Measurements from ENCODE around the gene AKR7A3.
"Not testable (repeated sequence)": the region's sequence is repeated elsewhere in the genome, so short reads cannot be mapped to it uniquely, and the experiment has no call there.

AKR7A3 gene

DNA sequence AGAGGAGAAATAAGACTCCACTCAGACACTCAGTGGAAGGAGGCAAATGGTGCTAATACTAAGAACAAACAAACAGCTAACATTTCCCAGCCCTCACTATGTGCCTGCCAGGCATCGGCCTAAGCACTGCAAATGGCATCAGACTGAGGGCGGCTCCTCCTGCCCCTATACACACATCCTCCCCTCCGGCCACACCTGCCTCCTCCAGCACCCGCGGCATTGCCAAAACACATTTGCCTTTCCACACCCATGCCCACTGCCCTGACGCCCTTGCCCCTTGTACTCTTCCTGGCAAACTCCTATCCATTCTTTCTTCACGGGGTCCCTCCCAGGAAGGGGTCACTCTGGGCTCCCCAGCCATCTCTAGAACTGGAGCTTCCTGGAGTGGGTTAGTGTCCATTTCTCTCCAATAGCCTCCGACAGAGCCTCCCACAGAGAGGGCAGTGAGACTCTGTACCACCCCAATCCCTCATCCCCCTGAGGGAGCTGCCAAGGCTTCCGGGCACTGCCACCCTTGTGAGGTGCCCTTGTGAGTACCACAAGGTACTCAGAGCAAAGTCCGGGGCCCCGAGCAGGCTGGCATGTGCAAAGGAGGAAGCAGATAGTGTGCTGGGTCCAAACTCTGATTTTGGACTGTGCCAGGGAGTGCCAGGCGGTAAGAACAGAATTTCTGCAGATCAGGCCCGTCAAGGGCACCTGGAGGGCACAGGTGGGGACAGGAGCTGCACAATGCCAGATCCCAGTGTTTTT is 959 bp downstream of the AKR7A3 start:
- DNase-seq, result peak; percentile 75

DNA sequence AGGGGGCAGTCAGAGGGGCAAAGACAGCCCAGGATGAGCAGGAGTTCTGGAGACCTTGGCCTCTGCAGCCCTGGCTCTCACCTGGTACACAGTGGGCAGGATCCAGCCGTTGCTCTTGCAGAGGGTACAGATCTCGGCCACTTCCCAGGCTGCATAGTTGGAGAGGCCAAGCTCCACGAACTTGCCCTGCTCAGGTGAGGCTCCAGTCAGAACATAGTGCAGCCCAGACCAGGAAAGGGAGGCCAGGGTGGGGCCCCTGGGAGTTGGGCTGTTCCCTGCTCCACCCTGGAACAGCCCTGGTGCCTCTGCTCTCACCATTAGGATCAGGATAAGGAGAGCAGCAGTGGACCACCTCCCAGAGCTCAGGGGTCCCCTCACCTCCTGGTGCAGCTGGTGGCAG is 2.8 kb downstream of the AKR7A3 start:
- peak; percentile 65 for DNase-seq

DNA sequence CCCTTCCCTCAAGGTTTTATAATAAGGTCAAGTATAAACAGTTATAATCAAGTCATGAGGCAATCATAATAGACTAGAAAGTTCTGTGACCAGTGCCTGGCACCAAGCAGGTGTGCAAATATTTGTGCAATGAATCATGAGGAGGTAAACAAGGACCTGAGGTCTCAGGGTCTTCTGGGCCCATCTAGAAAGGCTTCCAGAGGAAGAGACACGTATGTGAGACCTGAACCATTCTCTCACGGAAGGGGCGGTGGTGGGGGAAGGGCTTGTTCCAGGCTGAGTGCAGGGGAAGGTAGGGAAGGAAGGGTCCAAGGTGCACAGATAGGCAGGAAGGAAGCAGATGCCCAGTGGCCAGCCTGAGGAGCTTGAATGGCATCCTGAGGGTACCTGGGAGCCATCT is 3.2 kb downstream of the AKR7A3 start:
- peak; percentile 60 for DNase-seq

DNA sequence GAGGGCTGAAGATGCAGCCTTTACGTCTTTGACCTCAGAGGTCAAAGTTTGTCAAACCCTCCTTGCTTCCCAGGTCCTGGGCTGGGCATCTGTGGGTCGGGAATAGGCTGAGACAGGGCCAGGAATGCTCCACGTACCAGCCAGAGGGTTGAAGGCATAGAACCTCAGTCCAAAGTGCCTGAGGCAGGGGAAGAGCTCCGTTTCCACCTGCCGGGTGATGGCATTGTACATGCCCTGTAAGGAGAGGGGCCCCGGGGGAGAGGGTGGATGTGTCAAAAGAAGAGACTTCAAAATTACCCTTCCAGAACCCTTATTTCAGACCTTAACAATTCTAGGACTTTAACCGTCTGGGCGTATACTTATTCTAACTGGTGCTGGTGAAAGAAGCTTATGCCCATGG is 3.7 kb downstream of the AKR7A3 start:
- no peak for DNase-seq

DNA sequence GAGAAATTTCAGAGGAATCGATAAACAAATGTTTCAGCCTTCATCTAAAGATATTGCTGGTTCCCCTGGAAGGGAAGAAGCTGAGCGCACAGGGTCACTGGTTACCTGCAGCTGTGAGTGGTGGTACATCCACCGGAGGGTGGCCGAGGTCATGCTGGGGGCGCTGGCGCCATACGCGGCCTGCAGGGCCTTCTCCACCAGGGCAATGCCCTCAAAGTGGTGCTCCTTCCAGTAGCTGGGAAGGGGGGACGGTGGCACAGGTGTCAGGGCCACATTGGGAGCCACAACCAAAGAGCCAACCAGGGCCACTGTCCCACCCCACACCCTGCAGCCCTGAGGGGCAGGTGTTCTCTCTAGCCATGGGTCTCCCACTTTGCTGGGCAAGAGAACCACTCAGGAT is 4.7 kb downstream of the AKR7A3 start:
- DNase-seq, result no peak

DNA sequence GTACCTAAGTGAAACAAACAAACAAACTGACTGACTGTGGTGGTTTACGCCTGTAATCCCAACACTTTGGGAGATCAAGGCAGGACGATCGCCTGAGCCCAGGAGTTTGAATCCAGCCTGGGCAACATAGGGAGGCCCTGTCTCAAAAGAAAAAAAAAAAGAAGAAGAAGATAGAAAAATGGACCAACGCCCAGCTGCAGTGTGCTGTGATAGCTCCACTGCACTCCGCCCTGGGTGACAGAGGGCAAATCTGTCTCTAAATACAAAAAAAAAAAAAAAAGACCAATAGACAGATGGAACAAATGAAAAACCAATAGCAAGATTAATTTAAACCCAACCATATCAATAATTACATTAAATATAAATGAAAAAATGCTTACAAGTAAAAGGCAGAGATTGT is 13.9 kb downstream of the AKR7A3 start:
- no peak for DNase-seq

DNA sequence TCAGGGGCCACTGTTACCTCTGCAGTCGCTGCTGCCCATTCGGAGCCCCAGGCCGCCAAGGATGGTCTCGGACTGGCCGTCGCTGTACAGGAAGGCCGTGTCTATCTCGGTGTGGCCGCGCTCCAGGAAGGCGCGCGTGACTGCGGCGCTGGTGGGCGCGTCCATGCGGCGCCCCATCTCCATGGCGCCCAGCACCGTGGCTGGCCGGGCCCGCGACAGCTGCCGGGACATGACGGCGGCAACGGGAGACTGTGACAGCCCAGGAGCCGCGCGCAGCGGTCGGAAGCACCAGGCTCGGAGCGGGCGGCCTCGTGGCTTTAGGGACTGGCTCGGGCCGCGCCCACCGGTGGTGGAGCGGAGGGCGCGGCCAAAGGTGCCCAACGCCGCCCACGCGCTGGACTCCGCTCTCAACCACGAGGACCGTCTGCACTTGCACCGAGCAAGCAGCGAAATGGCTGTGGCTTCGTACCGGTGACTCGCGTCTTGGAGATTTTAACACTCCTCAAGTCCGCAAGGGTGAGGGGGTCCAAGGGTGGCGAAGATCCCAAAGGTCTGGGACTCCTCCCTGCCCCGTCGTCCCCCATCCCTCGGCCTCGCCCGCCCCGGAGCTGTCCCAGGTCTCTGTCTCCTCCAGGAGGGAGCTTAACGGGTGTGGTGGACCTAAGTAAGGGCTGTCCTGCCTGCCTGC is 14.6 kb downstream of the AKR7A3 start:
- DNase-seq, result not testable (repeated sequence)

DNA sequence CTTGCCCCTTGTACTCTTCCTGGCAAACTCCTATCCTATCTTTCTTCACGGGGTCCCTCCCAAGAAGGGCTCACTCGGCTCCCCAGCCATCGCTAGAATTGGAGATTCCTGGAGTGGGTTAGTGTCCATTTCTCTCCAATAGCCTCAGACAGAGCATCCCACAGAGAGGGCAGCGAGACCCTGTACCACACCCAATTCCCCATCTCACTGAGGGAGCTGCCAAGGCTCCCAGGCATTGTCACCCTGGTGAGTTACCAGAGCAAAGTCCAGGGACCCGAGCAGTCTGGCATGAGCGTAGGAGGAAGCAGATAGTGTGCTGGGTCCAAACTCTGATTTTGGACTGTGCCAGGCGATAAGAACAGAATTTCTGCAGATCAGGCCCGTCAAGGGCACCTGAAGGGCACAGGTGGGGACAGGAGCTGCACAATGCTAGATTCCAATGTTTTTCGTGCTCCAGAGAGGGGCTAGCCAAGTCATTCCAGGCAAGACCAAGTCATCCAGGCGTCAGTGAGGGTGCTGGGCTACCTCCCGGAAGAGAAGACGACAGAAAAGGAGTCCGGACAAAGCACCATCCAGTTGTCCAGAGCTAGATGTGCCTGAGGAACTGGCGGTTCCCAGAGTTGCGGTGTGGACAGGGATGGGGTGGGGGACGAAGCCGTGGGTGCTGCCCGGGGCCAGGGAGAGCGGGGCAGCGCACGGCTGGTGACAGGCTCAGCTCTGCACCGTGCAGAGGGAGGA is 15.3 kb downstream of the AKR7A3 start:
- DNase-seq, result no peak

DNA sequence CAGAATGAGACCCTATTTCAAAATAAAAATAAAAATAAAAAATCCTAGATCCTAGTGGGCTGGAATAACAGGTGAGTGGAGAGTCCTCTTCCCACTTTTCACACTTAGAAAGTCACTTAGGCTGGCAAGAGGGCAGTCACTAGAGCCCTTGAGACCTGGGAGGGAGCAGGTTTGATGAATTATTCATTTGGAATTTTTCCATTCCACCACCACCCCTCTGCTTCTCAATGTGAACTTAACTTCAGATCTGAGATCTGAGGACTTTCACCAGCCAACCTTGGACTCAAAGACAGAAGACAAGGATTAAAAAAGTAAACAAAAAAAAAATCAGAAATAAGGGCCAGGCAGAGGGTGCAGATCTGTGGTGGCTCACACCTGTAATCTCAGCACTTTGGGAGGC is 16.5 kb downstream of the AKR7A3 start:
- no peak for DNase-seq

DNA sequence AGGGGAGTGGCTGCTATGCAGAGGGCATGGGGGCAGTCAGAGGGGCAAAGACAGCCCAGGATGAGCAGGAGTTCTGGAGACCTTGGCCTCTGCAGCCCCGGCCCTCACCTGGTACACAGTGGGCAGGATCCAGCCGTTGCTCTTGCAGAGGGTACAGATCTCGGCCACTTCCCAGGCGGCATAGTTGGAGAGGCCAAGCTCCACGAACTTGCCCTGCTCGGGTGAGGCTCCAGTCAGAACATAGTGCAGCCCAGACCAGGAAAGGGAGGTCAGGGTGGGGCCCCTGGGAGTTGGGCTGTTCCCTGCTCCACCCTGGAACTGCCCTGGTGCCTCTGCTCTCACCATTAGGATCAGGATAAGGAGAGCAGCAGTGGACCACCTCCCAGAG is 18.2 kb downstream of the AKR7A3 start:
- peak; percentile 53 for DNase-seq

DNA sequence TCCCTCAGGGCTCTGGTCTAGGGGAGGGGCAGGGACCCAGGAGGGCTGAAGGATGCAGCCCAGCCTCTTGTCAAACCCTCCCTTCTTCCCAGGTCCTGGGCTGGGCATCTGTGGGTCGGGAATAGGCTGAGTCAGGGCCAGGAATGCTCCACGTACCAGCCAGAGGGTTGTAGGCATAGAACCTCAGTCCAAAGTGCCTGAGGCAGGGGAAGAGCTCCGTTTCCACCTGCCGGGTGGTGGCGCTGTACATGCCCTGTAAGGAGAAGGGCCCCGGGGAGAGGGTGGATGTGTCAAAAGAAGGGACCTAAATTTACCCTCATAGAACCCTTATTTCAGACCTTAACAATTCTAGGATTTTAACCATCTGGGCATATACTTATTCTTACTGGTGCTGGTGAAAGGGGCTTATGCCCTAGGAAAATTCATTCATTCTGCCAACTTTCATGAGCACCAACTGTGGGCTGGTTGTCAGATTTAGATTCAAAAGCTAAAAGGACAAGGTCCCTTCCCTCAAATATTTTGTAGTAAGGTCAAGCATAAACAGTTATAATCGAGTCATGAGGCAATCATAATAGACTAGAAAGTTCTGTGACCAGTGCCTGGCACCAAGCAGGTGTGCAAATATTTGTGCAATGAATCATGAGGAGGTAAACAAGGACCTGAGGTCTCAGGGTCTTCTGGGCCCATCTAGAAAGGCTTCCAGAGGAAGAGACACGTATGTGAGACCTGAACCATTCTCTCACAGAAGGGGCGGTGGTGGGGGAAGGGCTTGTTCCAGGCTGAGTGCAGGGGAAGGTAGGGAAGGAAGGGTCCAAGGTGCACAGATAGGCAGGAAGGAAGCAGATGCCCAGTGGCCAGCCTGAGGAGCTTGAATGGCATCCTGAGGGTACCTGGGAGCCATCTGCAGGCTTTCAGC is 18.9 kb downstream of the AKR7A3 start:
- peak; percentile 74 for DNase-seq

DNA sequence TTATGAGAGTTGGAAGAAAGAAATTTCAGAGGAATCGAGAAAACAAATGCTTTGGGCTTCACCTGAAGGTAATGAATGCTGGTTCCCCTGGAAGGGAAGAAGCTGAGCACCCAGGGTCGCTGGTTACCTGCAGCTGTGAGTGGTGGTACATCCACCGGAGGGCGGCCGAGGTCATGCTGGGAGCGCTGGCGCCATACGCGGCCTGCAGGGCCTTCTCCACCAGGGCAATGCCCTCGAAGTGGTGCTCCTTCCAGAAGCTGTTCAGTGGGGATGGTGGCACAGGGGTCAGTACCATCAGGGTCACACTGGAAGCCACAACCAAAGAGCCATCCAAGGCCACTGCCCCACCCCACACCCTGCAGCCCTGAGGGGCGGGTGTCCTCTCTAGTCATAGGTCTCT is 20.1 kb downstream of the AKR7A3 start:
- DNase-seq, result no peak

DNA sequence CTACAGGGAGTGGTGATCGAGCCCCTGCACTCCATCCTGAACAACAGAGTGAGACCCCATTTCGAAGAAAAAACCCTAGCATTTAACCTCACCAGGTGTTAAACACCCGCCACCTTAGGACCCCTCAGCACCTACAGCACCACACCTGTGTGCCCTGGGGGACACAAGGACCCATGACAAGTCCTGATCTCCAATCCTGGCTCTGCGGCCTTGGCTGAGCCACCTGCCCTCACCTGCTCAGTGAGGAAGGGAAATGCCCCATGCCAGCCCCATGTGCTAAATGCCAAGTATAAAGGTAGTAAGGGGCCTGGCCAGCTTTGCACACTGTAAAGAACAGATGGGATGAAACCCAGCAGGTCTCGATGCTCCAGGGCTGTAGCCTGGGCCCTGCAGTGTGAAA is 25.8 kb downstream of the AKR7A3 start:
- no peak for DNase-seq

DNA sequence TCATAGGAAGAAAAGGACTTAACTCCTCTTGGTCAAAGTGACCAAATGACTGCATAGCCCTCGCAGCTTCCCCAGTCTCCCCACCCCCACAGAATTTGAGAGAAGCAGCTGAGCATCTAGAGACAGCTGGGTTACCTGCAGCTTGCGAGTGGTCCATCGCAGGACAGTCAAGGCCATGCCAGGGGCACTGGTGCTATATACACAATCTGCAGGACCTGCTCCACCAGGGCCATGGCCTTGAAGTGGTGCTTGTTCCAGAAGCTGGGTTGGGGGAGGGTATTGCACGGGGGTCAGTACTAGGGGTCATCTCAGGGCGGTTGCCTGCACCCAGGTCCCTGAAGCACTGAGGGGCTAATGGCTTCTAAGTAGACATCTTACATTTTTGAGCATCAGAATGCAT is 26.5 kb downstream of the AKR7A3 start:
- DNase-seq, result no peak

DNA sequence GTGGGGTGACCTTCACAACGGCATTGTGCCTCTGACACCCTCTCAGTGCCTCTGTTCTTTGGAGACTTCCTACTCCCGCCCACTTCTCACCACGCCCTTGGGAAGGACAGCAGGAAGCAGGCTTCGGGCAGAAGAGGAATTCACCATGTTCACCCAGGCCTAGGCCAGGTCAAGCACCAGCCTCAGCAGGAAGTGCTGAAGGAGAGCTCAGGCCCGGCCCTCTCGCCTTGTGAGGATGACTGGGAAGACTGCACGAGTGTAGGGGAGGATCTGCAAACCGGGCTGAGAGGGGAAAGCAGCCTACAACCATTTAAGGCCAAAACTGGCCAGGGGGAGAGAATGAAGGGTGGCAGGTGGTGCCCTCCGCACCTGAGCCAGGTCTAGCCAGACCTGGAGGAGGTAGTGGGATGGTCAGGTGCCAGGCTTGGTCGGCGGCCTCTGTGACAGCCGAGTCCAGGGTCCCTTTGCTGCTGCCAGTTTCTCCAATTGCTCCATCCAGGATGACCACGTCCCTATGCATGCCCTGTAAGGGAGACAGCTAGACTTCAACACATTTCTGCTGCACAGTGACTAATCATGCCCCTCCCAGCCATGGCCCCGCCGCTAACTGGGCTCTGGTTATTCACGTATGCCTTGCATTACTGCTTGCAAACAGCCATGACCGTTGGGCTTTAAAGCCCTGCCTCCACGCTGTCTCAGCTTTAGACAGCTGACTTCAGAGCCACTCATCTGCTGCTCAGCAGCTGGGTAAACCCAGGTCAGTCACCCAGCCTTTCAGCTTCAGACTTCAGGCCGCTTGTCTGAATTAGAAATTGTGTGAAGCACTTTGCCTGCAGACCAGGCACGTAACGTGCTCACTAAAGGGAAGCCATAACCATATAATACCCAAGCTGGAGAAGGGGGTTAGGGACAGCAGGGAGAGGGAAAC is 28.1 kb downstream of the AKR7A3 start:
- DNase-seq, result peak; percentile 99

DNA sequence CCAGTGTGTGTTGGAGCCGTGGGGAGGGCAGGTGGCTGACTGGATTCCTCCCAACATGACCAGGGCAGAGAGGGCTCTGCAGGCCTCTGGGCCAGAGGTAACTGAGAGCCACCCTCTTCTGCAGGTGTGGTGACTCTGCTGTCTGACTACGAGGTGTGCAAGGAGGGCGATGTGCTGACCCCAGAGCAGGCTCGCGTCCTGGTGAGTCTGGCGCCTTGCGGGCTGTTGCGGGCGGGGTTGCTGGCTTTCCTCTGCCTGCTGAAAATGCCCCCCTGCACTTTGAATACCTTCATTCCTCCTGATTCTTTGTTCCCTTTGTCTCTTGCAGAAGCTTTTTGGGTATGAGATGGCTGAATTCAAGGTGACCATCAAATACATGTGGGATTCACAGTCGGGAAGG is 30.2 kb downstream of the AKR7A3 start:
- DNase-seq, result no peak

DNA sequence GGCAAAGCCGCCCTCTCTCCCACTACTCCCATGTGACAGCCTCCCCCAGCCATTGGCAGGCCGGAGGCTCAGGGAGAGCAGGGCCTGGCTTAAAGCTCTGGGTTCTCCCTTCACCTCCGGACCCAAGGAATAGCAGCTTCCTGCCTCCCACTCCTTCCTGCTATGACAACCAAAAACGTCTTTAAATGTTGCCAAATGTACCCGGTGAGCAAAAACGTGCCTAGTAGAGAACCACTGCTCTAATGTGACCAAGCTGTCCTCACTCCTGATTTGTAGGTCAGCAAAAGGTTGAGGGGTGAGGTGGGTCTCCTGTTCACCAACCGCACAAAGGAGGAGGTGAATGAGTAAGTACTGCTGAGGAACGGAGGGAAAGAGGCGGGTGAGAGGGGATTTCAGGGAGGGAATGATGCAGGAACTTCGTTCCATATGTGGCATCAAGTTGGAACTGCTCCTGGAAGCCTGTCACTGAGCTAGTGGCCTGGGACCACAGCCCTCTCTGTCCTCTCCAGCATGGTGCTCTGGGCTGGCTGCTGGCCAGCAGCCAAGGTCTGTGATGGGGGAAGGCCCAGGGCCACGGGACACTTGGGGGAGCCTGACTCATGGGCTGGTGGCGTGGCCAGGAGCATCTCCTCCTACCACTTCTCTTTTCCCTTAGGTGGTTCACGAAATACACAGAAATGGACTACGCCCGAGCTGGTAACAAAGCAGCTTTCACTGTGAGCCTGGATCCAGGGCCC is 31.2 kb downstream of the AKR7A3 start:
- DNase-seq, result peak; percentile 27

DNA sequence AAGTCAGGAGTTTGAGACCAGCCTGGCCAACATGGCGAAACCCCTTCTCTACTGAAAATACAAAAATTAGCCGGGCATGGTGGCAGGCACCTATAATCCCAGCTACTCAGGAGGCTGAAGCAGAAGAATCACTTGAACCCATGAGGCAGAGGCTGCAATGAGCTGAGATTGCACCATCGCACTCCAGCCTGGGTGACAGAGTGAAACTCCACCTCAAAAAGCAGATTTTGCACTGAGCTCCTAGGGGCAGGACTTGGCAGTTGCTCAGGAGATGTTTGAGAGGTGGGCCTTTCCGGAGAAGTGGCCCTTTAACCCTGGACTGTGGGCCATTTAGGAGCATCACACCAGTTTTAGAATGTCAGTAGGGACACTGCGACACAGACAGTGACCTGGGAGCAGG is 32.3 kb downstream of the AKR7A3 start:
- DNase-seq, result not testable (repeated sequence)

DNA sequence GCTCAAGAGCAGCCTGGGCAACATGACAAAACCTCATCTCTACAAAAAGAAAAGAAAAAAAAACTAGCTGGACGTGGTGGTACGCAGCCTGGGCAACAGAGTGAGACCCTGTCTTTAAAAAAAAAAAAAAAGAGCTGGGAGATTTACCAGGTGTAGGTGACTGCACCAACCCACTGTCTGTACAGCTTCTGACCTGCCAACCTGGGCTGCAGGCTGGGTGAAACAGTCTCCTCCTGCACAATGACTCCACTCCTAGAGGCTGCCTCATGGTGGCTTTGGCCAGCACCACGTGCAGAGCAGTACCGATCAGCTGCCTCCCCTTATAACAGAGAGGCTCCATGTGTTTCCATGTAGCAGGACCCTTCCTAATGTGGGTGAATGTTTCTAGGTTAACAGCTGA is 33.3 kb downstream of the AKR7A3 start:
- DNase-seq, result no peak

DNA sequence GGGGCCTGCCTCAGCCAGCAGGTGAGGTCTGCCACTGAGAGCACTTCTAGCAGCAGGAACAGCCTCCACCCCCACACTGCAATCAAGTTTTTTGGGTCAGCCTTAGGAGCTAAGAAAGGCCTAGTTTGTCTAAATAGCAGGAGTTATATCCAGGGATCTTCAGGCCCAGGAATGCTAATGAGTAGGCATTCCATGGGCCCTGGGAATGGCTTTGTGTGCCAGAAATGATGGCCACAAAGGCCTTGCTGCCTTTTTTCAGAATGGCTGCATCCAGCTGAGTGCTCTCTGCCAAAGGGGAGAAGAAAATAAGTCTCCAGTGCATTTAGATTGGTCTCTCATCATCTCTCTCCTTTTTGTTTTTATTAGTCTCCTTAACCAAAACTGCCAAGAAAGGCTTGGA is 34.2 kb downstream of the AKR7A3 start:
- no peak for DNase-seq

Measured in DMS53 (cell line).